SK-N-SH (cell line): ENCODE results near the gene ATAD1.

Experiments
- CTCF ChIP-seq: fragments of 200-600 bp; sonication (generic); IDR thresholded peaks from 2 replicates; pipeline ENCODE4 v1.6.1; 2017; ENCODE audit warnings: antibody characterized with exemption, mild to moderate bottlenecking, moderate library complexity
- JUND ChIP-seq: IDR thresholded peaks from 2 replicates; pipeline ENCODE4 v1.4.0; 2012
- MAX ChIP-seq: IDR thresholded peaks from 2 replicates; pipeline ENCODE4 v1.4.0; 2012; ENCODE audit warnings: low read depth
- NFIC ChIP-seq: IDR thresholded peaks from 2 replicates; pipeline ENCODE4 v1.4.0; 2012; ENCODE audit warnings: borderline replicate concordance
- RAD21 ChIP-seq: IDR thresholded peaks from 2 replicates; pipeline ENCODE4 v1.6.1; 2012; ENCODE audit warnings: mild to moderate bottlenecking, low read length
- REST ChIP-seq: IDR thresholded peaks from 2 replicates; pipeline ENCODE4 v1.6.1; 2012; ENCODE audit warnings: mild to moderate bottlenecking, low read depth, low read length, moderate library complexity
- RXRA ChIP-seq: IDR thresholded peaks from 2 replicates; pipeline ENCODE4 v1.4.0; 2012; ENCODE audit warnings: low read depth, mild to moderate bottlenecking, borderline replicate concordance
- SIN3A ChIP-seq: IDR thresholded peaks from 2 replicates; pipeline ENCODE4 v1.6.1; 2012; ENCODE audit warnings: low read depth, mild to moderate bottlenecking, low read length, moderate library complexity, borderline replicate concordance
- TAF1 ChIP-seq: IDR thresholded peaks from 2 replicates; pipeline ENCODE4 v1.6.1; 2012; ENCODE audit warnings: low read depth, mild to moderate bottlenecking, low read length, moderate library complexity, borderline replicate concordance

GRCh38 chr10:87707254-87707653 is 110.8 kb downstream of the ATAD1 start:
- no peak for TF ChIP-seq RXRA
- TF ChIP-seq CTCF: no peak
- no peak for TF ChIP-seq MAX
- TF ChIP-seq NFIC: no peak
- TF ChIP-seq JUND: no peak
- no peak for TF ChIP-seq TAF1
- TF ChIP-seq REST: no peak
- TF ChIP-seq RAD21: no peak
- no peak for TF ChIP-seq SIN3A
